NCI-H774 (cell line): ENCODE results near the gene TMEM143.
"Not testable (repeated sequence)": the region's sequence is repeated elsewhere in the genome, so short reads cannot be mapped to it uniquely, and the experiment has no call there.

Experiments
- DNase-seq: peaks from one replicate; lab custom pipeline; 2025; lab: John Stamatoyannopoulos, UW

The TMEM143 gene

DNA sequence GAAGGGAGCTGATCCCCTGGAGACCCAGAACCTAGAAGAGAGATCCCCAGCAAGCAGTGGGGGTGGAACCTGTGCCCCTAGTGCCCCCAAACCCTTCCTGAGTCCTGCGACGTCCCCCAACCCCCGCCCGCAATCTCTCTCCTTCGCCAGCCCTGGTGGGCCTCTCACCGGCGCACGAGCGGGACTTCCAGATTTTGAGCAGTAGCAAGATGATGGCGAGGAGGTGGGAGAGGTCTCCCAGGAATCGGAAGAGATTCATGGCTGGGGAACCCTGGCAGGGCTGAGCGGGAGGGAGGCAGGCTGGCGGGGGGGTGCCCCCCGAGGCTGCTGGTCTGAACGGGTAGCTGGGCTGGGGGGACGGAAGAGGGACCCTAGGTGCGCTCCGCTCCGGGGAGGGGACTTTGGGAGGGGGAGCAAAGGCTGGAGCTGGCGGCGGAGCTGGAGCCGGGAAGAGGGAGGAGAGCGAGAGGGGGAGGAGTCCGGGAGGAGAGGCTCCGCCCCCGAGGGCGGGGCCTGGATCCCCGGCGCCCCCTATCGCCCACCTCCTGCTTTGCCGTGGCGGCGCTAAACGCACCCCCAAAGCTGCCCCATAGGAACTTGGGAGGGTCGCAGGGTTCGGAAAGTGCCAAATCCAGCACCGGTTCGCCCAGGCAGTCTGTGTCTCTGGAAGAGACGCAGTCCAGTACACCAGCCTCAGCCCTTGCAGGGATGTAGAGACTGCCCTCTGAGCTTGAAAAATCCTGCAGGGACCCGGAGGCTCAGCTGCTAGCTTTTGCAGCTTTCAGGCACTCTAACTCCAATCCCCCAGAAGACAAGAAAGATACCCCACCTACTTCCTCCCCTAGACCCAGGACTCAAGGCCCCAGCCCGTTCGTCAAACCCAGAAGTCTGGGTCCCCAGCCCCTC, 27.6 kb upstream of the TMEM143 start, which contains the start of gene KDELR1:
KDELR1 (minus strand) TSS at position 452 of the 906 bp plus-strand sequence; CDS start at position 259, 193 bp downstream.
- peak; percentile 58 for DNase-seq

DNA sequence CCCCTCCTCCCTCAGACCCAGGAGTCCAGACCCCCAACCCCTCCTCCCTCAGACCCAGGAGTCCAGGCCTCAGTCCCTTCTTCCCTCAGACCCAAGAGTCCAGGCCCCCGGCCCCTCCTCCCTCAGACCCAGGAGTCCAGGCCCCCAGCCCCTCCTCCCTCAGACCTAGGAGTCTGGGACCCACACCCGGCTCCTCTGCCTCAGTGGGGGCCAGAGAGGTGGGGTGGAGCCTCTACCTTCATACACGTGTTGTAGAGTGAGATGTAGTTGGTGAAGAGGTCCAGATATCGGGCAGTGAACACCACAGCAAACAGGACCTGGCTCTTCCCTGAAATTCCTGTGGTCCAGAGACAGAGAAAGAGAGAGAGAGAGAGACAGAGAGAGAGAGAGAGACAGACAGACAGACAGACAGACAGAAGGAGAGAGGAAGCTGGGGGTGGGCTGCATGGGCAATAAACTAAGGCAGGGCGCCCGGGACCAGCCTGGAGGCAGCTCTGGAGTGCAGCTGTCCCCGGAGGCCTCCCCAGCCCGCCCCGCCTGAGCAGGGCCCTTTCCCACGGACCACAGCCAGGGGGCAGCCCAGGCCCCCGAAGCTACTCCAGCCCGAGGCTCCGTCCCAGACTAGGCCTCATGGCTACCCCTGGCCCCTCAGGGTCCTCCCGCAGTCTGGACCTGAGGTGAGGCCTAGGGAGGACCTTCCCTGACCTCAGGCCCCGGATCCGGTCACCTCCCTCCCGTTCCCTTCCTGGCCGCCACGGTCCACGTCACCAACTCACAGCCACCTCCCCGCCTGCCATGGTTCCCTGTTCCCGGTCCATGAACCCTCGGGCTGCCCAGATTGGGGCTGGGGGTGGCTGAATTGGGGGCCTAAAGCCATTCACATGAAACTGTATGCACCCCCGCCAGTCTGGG, 26.7 kb upstream of the TMEM143 start:
- DNase-seq, result peak; percentile 19

DNA sequence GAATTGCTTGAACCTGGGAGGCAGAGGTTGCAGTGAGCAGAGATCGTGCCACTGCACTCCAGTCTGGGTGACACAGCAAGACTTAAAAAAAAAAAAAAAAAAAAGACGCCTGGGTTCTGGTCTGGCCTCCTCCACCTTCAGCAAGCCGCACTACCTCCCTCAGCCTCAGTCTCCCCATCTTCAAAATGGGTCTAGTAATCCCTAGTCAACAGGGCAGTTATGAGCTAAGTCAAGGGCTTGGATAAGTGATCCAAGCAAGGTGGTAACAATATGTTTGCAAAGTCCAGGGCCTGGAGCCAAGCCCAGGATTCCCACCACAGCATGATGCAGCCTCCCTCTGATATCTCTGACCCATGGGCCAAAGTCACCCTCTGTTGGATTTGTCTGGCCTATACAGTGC, 23.2 kb upstream of the TMEM143 start:
- no peak for DNase-seq

DNA sequence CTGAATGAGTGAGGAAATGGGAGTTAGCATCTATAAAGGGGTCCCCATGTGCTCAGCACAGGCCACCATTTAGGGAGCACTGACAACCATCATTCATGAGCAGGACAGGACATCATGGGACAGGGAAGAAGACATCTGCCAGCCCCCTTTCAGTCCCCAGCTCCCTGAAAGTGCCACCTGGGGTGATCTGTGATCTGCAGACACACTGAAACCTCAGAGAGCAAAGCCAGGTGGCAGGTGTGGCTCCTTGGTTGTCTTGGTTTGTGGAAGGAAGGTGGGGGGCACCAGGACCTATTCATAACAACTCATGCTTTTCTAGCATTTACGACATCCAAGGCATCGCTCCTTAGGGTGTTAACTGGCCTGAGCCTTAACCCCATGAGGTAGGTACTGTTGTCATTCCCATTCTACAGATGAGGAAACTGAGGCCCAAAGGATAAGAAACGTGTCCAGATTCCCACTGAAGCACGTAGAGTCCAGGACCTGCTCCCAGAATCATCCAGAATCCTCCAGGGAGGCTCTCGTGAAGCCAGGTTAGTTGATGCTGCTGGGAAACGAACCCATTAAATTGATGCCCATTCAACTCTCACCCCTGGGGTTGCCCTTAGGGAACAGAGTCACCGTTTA, 21.8 kb upstream of the TMEM143 start:
- no peak for DNase-seq

DNA sequence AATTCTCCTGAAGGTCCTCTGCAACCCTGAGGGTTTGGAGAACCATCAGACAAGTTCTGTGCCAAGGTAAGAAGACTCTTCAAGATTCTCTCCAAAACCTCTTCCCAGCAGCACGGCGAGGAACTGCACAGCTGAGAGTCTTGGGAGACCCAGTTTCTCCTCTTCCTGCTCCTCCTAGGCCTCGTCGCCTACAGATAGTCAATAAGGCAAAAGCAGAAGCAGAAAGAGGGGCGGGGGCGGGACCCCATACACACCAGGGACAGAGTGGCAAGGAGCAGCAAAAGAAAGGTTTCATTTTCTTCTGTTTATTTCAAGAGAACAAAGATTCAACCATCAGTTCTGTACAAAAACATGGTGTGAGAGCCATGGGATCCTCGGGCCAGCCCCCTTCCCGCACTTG, 18.5 kb upstream of the TMEM143 start:
- no peak for DNase-seq

DNA sequence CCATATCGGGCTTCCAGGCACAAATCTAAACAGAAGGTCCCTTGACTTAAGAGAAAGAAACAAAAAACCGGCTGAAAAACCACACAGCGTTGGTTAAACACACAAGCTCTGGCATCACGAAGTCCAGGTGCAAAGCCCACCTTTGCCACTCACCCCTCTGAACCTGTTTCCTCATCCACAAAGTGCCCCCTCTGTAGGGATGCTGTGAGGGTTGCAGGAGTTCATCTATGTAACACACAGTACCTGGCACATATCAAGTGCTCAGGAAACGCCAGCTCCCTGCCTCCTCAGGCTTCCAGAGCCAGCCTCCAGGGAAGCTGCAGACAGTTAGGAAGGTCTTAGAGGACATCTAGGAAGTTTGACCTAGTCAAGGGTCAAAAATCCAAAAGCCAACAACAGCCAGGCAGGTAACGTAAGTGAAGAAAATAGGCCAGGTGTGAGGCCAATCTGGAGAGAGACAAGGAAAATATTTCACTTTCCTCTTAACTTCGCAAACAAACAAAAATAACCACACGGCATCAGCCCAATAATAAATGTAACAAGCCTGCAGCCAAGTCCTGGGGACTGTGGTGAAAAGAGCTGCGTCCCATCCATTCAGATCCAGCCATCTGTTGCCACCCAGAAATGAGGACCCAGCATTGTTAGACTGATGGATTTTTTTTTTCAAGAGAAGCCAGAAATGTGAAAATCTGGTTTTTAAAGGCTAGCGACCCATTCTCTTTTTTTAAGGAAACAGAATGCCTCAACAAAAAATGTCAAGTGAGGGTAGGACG, 17.6 kb upstream of the TMEM143 start:
- DNase-seq, result no peak

DNA sequence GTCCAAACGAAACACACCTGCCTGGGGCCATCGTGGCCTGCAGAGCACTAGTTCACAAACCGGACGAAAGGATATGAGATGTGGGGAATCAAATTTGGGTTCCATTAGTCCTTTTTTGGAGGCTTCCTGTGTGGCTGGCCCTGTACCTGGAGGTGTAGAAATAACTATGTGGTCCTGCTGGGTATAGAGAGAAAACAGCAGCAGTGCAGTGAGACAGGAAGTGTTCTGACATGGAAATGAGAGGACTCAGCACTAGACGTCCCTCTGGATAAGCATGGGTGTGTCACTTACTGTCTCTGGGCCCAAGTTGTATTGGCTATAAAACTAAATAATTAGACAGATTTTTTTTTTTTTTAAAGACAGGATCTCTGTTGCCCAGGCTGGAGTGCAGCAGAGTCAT, 15.3 kb upstream of the TMEM143 start:
- no peak for DNase-seq

DNA sequence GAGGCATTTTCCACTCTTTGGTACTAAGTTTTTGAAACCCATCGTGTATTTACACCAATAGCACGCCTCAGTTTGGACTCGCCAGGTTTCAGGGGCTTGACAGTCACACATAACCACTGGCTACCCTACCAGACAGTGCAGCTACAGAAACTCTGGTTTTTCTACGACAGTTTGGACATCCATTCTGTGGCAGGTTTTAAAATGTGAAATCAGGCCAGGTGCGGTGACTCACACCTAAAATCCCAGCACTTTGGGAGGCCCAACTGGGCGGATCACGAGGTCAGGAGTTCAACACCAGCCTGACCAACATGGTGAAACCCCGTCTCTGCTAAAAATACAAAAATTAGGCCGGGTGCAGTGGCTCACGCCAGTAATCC, 14.4 kb upstream of the TMEM143 start:
- DNase-seq, result no peak

DNA sequence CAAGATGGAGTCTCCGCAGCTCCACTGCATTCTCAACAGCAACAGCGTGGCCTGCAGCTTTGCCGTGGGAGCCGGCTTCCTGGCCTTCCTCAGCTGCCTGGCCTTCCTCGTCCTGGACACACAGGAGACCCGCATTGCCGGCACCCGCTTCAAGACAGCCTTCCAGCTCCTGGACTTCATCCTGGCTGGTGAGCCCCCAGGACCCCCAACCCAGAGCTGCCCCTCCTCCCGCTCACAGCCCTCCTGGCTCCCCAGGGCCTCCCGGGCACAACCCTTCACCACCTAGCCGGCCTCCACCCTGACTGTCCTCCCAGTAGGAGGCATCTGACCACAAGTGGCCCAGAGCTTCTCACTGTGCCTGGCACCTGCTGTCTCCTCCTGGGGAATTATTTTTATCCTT, 9.8 kb upstream of the TMEM143 start:
- DNase-seq, result no peak

DNA sequence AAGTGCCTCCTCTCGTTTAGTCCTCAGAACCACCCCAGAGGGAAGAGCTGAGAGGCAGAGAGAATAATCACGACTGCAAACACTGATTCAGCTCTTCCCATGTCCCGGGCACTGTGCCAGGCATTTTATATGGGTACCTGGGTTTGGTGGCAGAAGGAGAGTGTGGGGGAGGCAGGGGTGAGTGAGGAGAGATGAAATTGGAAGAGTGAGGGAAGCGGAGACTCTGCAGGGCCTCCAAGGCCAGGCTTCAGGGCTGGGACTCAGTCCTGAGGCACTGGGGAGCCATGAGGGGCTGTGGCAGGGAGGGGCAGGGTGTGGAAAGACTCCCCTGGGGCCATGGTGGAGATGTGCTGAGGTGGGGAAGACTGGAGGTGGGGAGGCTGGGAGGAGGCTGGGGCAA, 9.2 kb upstream of the TMEM143 start:
- peak; percentile 73 for DNase-seq

DNA sequence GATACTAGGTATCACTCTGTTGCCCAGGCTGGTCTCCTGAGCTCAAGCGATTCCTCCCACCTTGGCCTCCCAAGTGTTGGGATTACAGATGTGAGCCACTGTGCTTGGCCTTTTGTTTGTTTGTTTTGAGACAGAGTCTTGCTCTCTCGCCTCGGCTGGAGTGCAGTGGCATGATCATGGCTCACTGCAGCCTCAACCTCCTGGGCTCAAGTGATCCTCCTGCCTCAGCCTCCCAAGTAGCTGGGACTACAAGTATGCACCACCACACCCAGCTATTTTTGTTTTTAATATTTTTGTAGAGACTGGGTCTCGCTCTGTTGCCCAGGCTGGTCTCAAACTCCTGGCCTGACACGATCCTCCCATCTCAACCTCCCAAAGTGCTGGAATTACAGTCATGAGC, 8.0 kb upstream of the TMEM143 start:
- DNase-seq, result not testable (repeated sequence)

DNA sequence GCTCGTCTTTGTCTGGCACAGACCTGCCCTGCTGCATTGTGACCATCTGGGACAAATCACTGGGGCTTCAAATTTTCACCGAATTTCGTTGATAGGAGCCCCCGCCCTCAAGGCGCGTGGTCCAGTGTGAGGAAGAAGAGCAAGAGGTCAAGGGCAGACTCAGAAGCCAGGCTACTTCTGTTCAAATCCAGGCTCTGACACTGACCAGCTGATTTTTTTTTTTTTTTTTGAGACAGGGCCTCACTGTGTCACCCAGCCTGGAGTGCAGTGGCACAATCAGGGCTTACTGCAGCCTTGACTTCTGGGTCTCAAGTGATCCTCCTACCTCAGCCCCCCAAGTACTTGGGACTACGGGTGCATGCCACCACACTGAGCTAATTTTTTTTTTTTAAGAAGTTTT, 7.6 kb upstream of the TMEM143 start:
- no peak for DNase-seq

DNA sequence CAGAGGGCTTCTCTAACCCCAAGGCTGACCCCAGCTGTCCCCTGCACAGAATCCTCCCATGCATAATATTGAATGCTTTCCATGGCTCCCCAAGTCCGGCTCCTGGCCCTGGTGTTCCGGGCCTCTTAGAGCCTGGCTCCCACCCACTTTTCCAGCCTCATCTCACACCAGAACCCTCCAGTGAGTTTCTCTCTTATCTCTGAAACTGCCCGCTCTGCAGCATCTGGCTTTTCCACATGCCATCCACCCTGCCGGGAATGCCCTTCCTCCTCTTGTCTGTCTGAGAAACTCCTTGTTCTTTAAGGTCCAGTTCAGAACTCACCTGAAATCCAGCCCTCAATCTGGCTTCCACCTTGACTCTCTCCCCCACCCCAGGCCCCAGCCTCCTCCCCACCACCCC, 7.2 kb upstream of the TMEM143 start:
- no peak for DNase-seq

DNA sequence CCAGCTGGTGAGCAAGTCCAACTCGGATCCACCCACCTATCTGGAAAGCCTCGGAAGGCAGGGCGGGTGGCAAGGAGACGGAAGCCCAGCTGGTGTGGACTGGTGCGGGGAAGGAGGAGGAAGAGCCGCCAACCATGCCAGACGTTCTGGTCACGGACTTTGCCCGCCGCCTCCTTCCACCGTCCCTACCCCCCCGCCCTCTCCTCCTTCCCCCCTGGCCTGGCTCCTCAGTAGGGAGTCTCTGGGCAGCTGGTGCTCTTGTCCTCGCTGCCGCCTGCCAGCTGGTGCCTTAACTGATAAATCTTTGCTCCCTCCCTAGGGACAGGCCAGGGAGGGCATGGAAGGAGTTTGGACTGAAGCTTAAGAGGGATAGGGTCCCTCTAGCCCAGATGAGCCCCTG, 5.2 kb upstream of the TMEM143 start:
- DNase-seq, result peak; percentile 15

DNA sequence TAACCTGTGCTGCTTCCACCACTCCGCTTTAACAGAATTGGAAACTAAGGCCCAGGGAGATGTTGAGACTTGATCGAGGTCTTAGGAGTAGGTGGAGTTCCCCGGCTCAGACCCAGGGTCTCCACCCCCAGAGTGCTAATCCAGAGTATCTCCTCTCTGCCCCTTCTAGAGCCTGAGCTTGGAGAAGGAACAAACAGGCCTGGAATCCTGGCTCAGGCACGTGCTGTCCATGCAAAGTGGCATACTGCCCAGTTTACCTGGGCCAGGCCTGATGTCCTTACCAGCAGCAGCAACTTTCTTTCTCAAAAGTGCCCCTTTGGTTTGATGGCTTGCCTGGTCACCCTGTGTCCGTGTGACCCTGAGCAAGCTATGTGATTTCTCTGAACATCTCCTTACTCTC, 4.1 kb upstream of the TMEM143 start:
- no peak for DNase-seq

DNA sequence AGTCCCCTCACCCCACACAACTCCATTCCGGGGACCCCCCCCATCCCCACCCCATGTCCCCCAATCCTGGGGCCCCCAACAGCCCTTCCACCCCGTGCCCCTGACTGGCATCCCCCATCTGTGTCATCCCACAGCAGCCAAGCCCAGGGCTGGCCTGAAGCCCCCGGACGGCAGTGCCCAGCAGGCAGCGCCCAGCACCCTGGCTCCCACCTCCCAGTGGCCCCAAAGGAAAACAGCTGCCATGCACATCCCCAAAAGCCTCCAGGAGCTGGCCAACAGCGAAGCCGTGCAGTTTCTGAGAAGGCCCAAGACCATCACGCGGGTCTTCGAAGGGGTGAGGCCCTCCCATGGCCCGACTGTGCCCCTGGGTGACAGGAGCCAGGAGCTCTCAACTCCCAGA, 1.9 kb upstream of the TMEM143 start:
- no peak for DNase-seq

DNA sequence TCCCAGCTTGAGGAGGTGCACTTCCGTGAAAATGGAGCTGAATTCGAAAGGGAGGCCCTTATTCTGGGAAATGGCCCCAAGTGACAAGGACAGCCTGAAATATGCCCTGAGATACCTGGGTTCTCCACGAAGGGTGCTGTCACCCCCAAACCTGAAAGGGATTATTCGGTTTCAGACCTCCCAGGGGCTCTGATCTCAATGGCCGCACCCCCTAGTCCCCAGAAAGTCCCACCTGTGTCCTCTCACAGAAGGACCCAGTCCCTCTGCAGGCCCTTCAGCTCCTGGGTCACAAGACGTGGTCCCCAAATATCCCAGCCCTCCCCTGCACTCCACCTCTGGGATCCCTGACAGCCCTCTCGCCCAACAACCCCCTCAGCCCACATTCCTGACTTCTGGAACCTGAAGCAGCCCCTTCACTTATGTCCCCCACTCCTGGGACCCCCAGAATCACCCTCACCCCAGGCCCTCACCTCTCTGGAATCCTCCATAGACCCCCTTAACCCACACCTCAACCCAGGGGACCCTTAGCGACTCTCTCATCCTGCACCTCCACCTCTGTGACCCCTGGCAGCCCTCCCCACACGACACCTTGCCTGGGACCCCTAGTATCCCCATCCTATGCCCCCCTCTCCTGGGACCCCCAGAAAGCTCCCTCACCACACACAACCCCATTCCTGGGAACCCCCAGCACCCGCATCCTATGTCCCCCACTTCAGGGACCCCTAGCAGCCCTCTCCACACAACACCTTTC, 1.0 kb upstream of the TMEM143 start:
- DNase-seq, result no peak

DNA sequence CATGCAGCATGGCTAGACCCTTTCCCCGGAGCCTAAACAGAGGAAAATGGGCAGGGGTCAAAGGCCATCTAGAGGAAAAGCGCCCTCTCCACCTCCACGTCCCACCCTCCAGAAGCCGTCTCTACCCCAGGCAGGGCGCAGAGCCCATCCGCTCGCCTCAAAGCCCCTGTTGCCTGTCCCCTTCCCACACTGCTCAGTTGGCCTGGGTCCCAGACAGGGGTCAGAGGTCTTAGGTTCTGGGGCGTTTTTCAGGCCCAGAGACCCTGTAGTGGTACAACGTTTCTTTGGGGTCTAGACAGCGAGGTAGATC, 285 bp downstream of the TMEM143 start:
- DNase-seq, result no peak

DNA sequence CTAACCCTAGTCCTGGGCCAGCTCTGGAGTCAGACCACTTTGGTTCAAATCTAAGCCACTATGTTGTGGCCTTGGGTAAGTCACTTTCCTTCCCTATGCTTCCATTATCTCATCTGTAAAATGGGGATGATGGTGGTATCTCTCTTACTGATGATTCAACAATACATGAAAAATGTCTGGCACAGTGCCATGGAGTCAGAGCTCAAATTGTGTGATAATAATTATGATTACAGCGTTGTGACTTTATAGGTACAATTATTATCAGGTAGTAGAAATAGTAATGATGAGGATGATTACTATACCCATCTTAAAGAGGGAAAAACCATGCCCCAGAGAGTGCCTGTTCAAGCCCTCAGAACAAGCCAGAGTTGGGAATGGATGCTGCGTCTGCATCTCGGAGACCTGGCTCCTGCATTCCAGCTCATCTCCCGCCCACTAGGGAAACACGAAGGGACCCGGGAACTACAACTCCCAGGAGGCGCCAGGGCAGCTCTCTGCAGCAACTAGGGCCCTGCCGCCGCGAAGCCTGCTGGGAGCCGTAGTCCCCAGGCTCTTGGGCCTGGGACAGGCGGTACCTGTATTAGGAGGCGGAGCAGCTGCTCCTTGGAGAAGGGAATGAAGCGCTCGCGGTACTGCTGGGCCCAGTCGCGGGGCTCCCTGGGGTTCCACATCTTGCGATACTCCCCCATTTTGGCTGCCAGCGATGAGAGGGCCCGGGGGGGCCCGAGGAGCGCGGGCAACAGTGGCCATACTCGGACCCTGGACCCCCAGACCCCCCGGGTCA, 832 bp downstream of the TMEM143 start:
- peak; percentile 96 for DNase-seq

DNA sequence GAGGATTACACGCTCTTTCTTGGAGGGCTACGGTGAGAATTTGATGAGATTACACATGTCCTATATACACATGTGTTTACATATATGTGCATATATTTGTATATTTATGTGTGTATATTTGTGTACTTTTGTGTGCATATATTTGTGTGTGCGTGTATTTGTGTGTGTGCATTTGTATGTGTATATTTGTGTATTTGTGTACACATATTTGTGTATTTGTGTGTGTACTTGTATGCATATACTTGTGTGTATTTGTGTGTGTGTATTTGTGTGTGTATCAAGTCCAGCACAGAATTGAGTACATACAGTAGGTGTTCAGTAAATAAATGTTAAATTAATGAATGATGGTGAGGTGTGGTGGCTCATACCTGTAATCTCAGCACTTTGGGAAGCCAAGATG, 1.8 kb downstream of the TMEM143 start:
- DNase-seq, result no peak
